ENCODE results near the gene ATP2B1. TPM values are rescaled to one million over a fixed set of nuclear protein-coding genes. Genes with fewer than 3 reads are reported as not detected.

The ATP2B1 gene
- total RNA-seq, 1 experiment from 2014 or later: 11.4 TPM

DNA sequence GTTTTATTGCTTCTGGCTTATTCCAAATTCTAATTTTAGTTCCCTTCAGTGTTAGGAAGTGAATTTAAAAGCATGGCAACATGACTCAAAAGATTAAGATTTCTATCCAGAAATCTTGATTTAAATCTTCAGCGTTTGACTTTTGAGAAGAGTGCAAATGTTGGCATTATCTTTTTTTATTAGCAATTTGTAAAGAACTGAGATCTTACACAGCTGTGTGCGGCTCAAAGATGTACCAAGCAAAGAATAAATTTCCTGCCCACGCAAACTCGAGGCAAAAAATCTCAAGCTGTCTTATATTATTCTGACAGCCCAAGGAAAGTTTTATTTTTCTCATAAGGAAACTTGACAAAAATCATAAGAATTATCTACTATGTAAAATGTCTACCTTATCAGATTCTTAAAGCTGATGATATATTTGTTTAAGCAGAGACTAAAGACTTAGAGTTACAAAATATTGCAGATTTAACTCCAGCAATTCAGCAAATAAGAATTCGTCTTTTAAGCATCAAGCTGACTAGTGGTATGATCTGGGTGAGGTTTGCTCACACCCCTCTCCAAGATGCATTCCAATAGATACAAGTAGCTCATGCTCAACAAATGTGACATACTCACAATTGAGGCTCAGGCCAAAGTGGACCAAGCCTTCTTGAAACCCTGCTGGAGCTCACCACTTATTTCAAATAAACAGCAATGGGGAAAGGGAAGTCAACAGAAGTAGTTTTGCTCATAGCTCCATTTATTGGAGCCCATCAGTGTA is 135.4 kb downstream of the ATP2B1 start:
- in situ Hi-C loops (cut with HindIII; ENCODE audit: low pct_unique_long_range_greater_than_20kb, low sequenced_read_pairs): no loop called here
- DNase-seq (ENCODE audit: low read depth): no peak

DNA sequence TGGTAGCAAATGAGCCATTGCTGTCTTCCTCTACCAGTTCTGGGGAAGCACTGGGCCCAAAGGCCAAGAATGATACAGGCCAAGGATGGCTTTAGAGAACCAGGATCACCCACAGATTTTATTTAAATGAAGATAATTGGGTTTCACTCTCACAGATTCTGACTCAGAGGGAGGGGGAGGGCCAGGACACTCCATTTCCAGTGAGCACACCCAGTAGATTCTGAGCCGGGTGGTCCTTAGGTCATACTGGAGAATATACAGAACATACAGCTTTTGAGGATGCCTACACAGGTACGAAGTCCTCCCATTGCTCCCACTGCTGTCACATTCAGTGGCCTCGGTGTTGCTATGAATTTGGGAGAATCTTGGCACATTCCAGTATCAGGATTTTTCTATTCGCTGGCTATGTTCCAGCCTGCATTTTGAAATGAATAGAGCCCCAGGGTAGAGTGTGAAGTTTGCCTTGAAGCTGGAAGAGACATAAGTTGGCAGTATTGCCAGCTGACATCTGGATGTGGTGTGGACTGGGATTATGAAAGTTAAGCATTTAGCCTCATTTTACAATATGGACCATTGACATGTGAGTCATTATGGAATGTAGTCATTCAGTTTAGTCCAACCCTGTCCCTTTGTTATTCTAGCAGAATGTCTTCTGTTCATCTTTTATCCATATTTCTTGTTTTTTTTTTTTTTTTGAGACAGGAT is 137.0 kb downstream of the ATP2B1 start:
- in situ Hi-C loops (cut with HindIII; ENCODE audit: low pct_unique_long_range_greater_than_20kb, low sequenced_read_pairs): no loop called here

DNA sequence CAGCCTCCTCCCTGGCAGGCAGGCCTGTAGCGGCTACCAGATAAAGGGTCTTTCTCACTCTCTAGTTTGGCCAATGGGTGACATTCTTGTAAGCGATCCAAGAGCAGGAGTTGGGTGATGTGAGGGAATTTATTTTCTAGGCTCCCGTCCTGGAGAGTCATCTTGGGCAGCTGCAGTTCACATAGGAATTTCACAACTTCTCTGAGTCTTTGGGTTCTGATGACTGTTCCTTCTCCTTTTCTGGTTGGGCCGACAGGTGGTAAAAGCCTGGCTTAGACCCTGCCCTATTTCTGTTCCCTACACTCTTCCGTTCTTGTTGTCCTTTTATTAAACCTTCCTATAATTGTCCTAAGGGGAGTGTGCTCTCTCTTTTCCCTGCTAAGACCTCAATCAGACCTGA is 140.2 kb downstream of the ATP2B1 start:
- DNase-seq (ENCODE audit: low read depth): no peak
- in situ Hi-C loops (cut with HindIII; ENCODE audit: low pct_unique_long_range_greater_than_20kb, low sequenced_read_pairs): no loop called here

More for the DNA sequence above, 137.0 kb downstream of the ATP2B1 start:
- DNase-seq (ENCODE audit: low read depth): no peak

GRCh38 chr12:89567691-89568239 is 140.9 kb downstream of the ATP2B1 start:
- in situ Hi-C loops (cut with HindIII; ENCODE audit: low pct_unique_long_range_greater_than_20kb, low sequenced_read_pairs): no loop called here
- no peak for DNase-seq (ENCODE audit: low read depth)

DNA sequence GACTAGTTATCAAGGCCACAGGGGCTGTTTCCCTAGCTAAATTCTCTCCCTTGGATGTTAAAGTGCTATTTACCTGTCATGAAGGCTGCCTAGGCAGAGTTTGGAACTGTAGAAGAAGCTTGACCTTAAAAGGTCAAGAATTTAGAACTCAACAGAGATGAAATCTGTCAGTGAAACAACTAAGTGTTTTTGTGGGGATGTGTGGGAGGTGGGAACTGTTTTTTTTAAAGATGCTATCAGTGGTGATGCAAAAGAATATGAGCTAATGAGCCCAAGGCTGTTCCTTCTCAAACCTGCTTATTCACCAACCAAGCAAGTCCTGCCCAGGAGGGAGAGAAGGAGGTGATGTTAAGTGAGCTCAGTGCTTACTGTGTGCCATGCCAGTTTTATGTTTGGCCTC is 142.0 kb downstream of the ATP2B1 start:
- DNase-seq (ENCODE audit: low read depth): no peak

DNA sequence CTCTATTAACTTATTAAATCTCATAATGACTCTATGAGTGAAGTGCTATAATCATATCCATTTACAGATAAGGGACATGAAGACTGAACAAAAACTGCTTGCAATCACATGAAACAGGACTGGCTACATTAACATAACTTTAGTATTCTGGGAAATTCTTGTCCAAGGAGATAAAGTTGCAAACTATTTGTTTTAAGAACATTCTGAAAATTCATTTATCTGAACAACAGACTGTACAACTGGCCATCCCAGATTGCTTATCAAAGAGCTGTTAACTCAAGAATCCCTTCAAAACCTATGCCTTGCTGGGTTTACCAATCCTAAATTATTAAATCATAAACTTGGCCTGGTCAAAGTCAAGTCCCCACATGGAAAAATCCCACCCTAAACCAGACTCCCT is 143.6 kb downstream of the ATP2B1 start:
- in situ Hi-C loops (cut with HindIII; ENCODE audit: low pct_unique_long_range_greater_than_20kb, low sequenced_read_pairs): no loop called here
- DNase-seq (ENCODE audit: low read depth): no peak

More for the DNA sequence above, 142.0 kb downstream of the ATP2B1 start:
- in situ Hi-C loops (cut with HindIII; ENCODE audit: low pct_unique_long_range_greater_than_20kb, low sequenced_read_pairs): no loop called here

DNA sequence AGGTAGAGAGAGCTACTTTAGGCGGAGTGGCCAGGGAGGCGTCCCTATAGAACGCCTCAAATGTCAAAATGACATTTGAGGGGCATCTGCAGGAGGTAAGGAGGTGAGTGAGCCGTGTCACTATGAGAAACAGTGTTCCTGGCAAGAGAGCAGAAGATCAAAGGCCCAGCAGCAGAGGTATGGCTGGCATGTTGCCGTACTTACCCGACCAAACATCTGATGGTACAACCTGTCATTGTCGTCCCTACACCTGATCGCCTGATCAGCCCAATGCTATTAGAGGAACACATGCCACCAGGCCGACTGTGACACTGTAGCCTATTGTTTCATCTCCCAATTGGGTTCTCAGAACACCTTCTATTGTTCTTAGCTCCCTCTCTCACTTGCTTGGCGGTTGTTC is 148.9 kb downstream of the ATP2B1 start:
- in situ Hi-C loops (cut with HindIII; ENCODE audit: low pct_unique_long_range_greater_than_20kb, low sequenced_read_pairs): no loop called here
- DNase-seq (ENCODE audit: low read depth): no peak

DNA sequence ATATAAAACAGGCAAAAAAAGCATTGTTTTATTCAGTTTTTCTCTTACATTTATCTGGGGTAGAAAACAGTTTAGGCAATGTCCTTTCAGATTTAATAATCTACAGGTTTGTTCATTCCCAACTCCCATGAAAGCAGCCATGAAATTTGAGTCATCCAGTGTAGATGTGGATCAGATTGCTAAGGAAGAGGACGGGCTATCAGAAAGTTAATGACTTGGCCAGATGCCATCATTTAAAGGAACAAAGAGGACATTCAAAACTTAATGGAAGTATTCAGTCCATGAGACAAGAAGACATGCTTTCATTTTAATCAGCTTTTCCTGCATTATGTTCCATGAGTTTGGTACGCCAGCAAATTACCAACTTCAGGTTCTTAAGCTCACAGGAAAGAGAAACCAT is 151.7 kb downstream of the ATP2B1 start:
- in situ Hi-C loops (cut with HindIII; ENCODE audit: low pct_unique_long_range_greater_than_20kb, low sequenced_read_pairs): no loop called here
- peak; percentile 4 for DNase-seq (ENCODE audit: low read depth)

GRCh38 chr12:89552376-89552775 is 156.3 kb downstream of the ATP2B1 start:
- DNase-seq (ENCODE audit: low read depth): no peak
- in situ Hi-C loops (cut with HindIII; ENCODE audit: low pct_unique_long_range_greater_than_20kb, low sequenced_read_pairs): no loop called here

- no peak for DNase-seq (ENCODE audit: low read depth)
- in situ Hi-C loops (cut with HindIII; ENCODE audit: low pct_unique_long_range_greater_than_20kb, low sequenced_read_pairs): no loop called here
Measured at GRCh38 chr12:89551747-89552146, 156.9 kb downstream of the ATP2B1 start.

DNA sequence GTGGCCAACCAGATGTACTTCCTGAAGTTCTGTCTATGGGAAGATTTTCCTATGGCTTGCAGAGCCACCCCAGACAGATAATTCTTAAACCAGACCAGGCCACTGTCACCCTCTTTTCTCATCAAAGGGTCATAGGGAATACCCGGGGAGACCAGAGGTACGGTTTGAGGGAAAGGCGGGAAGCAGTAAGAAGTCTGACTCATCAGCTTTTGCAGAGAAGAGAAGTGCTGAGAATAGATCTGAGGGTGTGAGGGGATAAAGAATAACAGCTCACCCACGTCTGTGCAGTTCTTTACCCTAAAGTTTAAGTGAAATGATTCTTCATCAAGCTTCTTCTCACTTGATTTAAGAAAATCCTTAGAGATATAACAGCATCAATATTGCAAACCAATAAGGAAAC is 161.5 kb downstream of the ATP2B1 start:
- in situ Hi-C loops (cut with HindIII; ENCODE audit: low pct_unique_long_range_greater_than_20kb, low sequenced_read_pairs): no loop called here

DNA sequence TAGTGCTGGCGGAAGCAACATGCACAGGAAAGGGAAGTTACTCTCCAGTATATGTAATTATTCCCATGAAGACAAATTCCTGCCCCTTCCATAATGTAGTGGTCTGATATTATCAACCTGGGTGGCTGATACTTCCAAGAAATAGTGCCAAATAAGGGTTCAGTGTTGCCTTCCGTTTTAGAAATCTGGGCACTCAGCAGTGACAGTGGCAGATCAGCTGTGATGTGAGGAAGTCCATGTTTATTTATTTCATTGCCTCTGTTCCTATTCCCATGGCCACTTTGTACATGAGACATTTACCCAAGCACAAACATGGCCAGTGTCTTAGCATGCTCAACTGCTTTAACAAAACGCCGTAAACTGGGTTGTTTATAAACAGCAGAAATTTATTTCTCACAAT is 162.5 kb downstream of the ATP2B1 start:
- DNase-seq (ENCODE audit: low read depth): no peak
- in situ Hi-C loops (cut with HindIII; ENCODE audit: low pct_unique_long_range_greater_than_20kb, low sequenced_read_pairs): no loop called here

More for the DNA sequence above, 161.5 kb downstream of the ATP2B1 start:
- DNase-seq (ENCODE audit: low read depth): no peak

GRCh38 chr12:89544681-89545184 is 163.9 kb downstream of the ATP2B1 start:
- in situ Hi-C loops (cut with HindIII; ENCODE audit: low pct_unique_long_range_greater_than_20kb, low sequenced_read_pairs): no loop called here
- DNase-seq (ENCODE audit: low read depth): peak; percentile 60

GRCh38 chr12:89544022-89544421 is 164.6 kb downstream of the ATP2B1 start:
- in situ Hi-C loops (cut with HindIII; ENCODE audit: low pct_unique_long_range_greater_than_20kb, low sequenced_read_pairs): no loop called here
- no peak for DNase-seq (ENCODE audit: low read depth)

DNA sequence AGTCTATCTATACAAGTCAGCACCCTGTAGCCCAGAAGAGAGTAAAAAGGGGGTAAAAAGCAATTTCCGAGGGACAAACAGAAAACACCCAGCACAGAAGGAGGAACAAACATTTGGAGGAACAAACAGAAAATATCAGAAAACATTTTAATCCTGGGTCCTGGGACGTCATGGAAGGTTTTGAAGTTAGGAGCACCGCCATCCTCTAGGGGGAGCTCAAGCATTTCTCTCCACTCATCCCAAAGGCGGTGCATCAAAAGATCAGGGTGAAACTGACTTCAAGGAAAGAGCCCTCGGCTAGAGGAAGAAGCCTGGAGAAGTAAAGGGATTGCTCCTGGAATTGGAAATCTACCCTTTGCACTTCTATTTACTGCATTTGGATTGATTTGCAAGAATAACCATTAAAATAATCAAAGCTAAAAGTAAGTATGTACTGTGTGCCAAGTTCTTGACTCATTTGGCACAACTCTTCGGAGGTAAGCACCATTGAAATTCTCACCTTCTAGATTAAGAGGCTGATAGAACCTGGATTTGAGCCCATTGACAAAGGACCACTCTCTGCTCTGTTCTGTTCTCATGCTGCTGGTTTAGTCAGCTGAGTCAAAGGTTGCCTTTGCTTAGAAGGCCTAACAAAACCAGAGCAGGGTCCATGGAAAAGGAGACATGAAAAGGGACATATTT is 165.6 kb downstream of the ATP2B1 start:
- in situ Hi-C loops (cut with HindIII; ENCODE audit: low pct_unique_long_range_greater_than_20kb, low sequenced_read_pairs): no loop called here
- DNase-seq (ENCODE audit: low read depth): peak; percentile 43

GRCh38 chr12:89542236-89542635 is 166.4 kb downstream of the ATP2B1 start:
- in situ Hi-C loops (cut with HindIII; ENCODE audit: low pct_unique_long_range_greater_than_20kb, low sequenced_read_pairs): no loop called here
- no peak for DNase-seq (ENCODE audit: low read depth)

- DNase-seq (ENCODE audit: low read depth): no peak
- in situ Hi-C loops (cut with HindIII; ENCODE audit: low pct_unique_long_range_greater_than_20kb, low sequenced_read_pairs): no loop called here
Measured at GRCh38 chr12:89540586-89540985, 168.1 kb downstream of the ATP2B1 start.

DNA sequence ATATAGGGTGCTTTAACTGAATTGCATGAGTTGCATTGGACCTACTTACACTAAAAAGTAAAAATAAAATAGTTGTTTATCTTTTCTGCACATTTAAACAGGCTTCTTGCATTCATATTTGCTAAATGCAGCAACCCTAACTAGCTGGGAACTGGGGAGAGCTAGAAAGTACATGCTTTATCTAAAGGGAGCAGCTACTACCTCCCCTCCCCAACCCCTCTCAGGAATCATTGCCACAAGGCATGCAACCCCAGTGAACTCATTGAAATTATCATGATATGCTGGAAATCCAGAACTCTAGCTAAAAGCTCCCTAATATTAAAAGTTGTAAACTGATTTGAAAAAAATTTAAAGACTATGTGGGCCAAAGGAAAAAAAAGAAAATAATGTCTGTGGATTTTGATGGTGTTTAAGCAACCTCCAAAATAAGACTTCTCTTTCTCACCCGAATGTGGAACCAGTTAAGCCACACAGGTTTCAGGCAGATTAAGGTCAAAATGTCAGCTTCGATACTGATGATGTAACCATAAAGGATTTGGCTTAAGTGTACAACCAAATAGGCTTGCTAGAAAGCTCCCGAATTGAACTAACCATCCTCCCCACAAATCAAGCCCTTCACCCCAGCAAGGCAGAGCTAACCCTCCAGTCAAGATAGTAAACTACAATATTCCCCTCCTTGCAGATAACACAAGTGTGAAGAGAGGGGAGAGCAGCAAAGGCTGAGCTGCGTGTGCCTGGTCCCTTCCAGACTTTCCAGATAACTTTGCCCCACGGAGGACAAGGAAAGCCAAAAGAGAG is 169.0 kb downstream of the ATP2B1 start:
- in situ Hi-C loops (cut with HindIII; ENCODE audit: low pct_unique_long_range_greater_than_20kb, low sequenced_read_pairs): no loop called here
- no peak for DNase-seq (ENCODE audit: low read depth)
